GM12891 (cell line): ENCODE data around the gene ST8SIA5.

Experiments
- DNase-seq: peaks from one replicate; pipeline ENCODE4 v3.0.0; 2011; ENCODE audit warnings: low spot score; ENCODE audit not compliant: insufficient read length
- FAIRE-seq: peaks from 2 replicates; lab custom pipeline; 2011; peaks lifted over from hg19 to GRCh38; lab: Jason Lieb, UNC
- PAX5 ChIP-seq: IDR thresholded peaks from 2 replicates; pipeline ENCODE4 v1.6.1; 2011; ENCODE audit warnings: low read length, moderate library complexity, mild to moderate bottlenecking; ENCODE audit not compliant: insufficient read depth, severe bottlenecking
- POLR2A ChIP-seq: IDR thresholded peaks from 2 replicates; pipeline ENCODE4 v1.6.1; 2011; ENCODE audit warnings: low read depth, low read length, control low read depth
- POLR2AphosphoS5 ChIP-seq: IDR thresholded peaks from 2 replicates; pipeline ENCODE4 v1.6.1; 2011; ENCODE audit warnings: low read depth, low read length, control low read depth
- POU2F2 ChIP-seq: IDR thresholded peaks from 2 replicates; pipeline ENCODE4 v1.6.1; 2011; ENCODE audit warnings: low read depth, mild to moderate bottlenecking, control low read depth, low read length, moderate library complexity
- SPI1 ChIP-seq: IDR thresholded peaks from 2 replicates; pipeline ENCODE4 v1.6.1; 2011; ENCODE audit warnings: low read depth, low read length, control low read depth
- TAF1 ChIP-seq: IDR thresholded peaks from 2 replicates; pipeline ENCODE4 v1.6.1; 2011; ENCODE audit warnings: low read depth, low read length, control low read depth

Gene ST8SIA5

GRCh38 chr18:46768166-46768921 lies 11.5 kb upstream of the ST8SIA5 start:
- no peak for DNase-seq
- no peak for FAIRE-seq
- no peak for TF ChIP-seq POU2F2
- TF ChIP-seq SPI1 = no peak
- no peak for TF ChIP-seq PAX5
- TF ChIP-seq POLR2AphosphoS5 = no peak
- no peak for TF ChIP-seq POLR2A
- TF ChIP-seq TAF1 = no peak

GRCh38 chr18:46767217-46767616 lies 10.4 kb upstream of the ST8SIA5 start:
- TF ChIP-seq TAF1 (no peak), PAX5 (no peak), POLR2AphosphoS5 (no peak), POLR2A (no peak), POU2F2 (no peak), SPI1 (no peak)
- DNase-seq = no peak
- FAIRE-seq = no peak

GRCh38 chr18:46764586-46764985 lies 7.7 kb upstream of the ST8SIA5 start:
- FAIRE-seq (no peak), DNase-seq (no peak)
- TF ChIP-seq POLR2AphosphoS5 (no peak), SPI1 (no peak)

GRCh38 chr18:46761059-46761769 lies 4.4 kb upstream of the ST8SIA5 start:
- DNase-seq (no peak), FAIRE-seq (no peak)
- TF ChIP-seq SPI1 = no peak
- no peak for TF ChIP-seq TAF1
- no peak for TF ChIP-seq POU2F2
- no peak for TF ChIP-seq PAX5
- TF ChIP-seq POLR2A = no peak
- no peak for TF ChIP-seq POLR2AphosphoS5

- peak; percentile 35 for FAIRE-seq
- DNase-seq = no peak
- TF ChIP-seq PAX5 (no peak), TAF1 (no peak), POU2F2 (no peak), POLR2AphosphoS5 (no peak), SPI1 (no peak), POLR2A (no peak)
Measured at GRCh38 chr18:46759890-46760289, 3.0 kb upstream of the ST8SIA5 start.

- DNase-seq = no peak
- FAIRE-seq = no peak
- no peak for TF ChIP-seq POLR2A
- TF ChIP-seq TAF1 = no peak
- no peak for TF ChIP-seq POU2F2
- TF ChIP-seq POLR2AphosphoS5 = no peak
- no peak for TF ChIP-seq PAX5
- no peak for TF ChIP-seq SPI1
Measured at GRCh38 chr18:46756025-46756558, 761 bp downstream of the ST8SIA5 start.

- FAIRE-seq = no peak
- no peak for TF ChIP-seq PAX5
- TF ChIP-seq POLR2A = no peak
- no peak for TF ChIP-seq POU2F2
- no peak for TF ChIP-seq SPI1
- TF ChIP-seq TAF1 = no peak
- no peak for TF ChIP-seq POLR2AphosphoS5
- DNase-seq = no peak
Measured at GRCh38 chr18:46755315-46756024, 1.4 kb downstream of the ST8SIA5 start.

- FAIRE-seq (no peak), DNase-seq (no peak)
- TF ChIP-seq POLR2AphosphoS5 = no peak
- TF ChIP-seq TAF1 = no peak
- no peak for TF ChIP-seq SPI1
- TF ChIP-seq PAX5 = no peak
- no peak for TF ChIP-seq POLR2A
- TF ChIP-seq POU2F2 = no peak
Measured at GRCh38 chr18:46754661-46755292, 2.1 kb downstream of the ST8SIA5 start.

- peak; percentile 82 for FAIRE-seq
- TF ChIP-seq TAF1 (no peak), PAX5 (no peak), POLR2A (no peak), SPI1 (no peak)
- no peak for DNase-seq
Measured at GRCh38 chr18:46754188-46754587, 2.7 kb downstream of the ST8SIA5 start.
